K562 (cell line): ENCODE measurements around the gene WBP1L. TPM values are rescaled to one million over a fixed set of nuclear protein-coding genes. Genes with fewer than 3 reads are reported as not detected.

Experiments used
- ATAC-seq: fragments of 200-7000 bp; cut with Tn5 transposase; 3 replicates; pipeline ENCODE4 v1.9.1; 2020; ENCODE audit warnings: moderate library complexity
- BruUV-seq: library from RNA; stranded (reverse); fragments of 400-500 nt; replicated peaks from 2 replicates; lab custom pipeline; 2021; lab: Mats Ljungman, UMichigan
- CTCF ChIA-PET: fragments of 300-600 bp; formaldehyde crosslinking; extraction: SDS; loops from one replicate; lab custom pipeline; 2021; ENCODE audit warnings: low intra/inter-chr PET ratio; lab: Yijun Ruan, JAX
- POLR2A ChIA-PET: fragments of 300-600, 350-650 bp; sonication (Branson Sonifier 250); formaldehyde crosslinking; extraction: SDS; loops from one replicate; lab custom pipeline; 2021; ENCODE audit warnings: antibody characterized with exemption, inconsistent platforms; lab: Yijun Ruan, JAX
- DNase-seq, 4 experiments: peaks; one replicate each; pipeline versions ENCODE4 v3.0.0 to v3.0.0-alpha.2; 2011 to 2018; ENCODE audit warnings: low spot score in 3 of 4, mixed read lengths in 3 of 4; ENCODE audit errors: extremely low read depth in 1 of 4
- FAIRE-seq: peaks from 2 replicates; lab custom pipeline; 2011; peaks lifted over from hg19 to GRCh38; lab: Jason Lieb, UNC
- H2AFZ ChIP-seq: 2 replicates; pipeline ENCODE4 v1.6.0; 2011; ENCODE audit warnings: low read depth, low read length, control low read depth, inconsistent platforms
- H3K27ac ChIP-seq: fragments of 200-600 bp; 3 replicates; pipeline ENCODE4 v1.8.0; 2011; ENCODE audit warnings: low read depth, mild to moderate bottlenecking, control low read depth, inconsistent platforms, low read length, moderate library complexity, mixed read lengths; ENCODE audit errors: extremely low read depth
- H3K27me3 ChIP-seq, 2 experiments: fragments of 300-600 bp in 1 of 2; 2 replicates in 1 of 2; 3 replicates in 1 of 2; pipeline versions ENCODE4 v1.6.0 to v1.8.0; 2011; ENCODE audit warnings: inconsistent platforms in 2 of 2, low read length in 2 of 2, mild to moderate bottlenecking in 1 of 2, mixed read lengths in 1 of 2, moderate library complexity in 1 of 2; ENCODE audit not compliant: control insufficient read depth in 2 of 2, insufficient read depth in 2 of 2
- H3K36me3 ChIP-seq: fragments of 300-600 bp; 3 replicates; pipeline ENCODE4 v1.8.0; 2011; ENCODE audit warnings: mild to moderate bottlenecking, low read length, inconsistent platforms; ENCODE audit not compliant: control insufficient read depth, insufficient read depth
- H3K4me1 ChIP-seq, 2 experiments: fragments of 200-600 bp in 1 of 2; replicated peaks in 1 of 2; 2 replicates in 1 of 2; 3 replicates in 1 of 2; pipeline versions ENCODE4 v1.5.1 to v1.8.0; 2011; ENCODE audit warnings: inconsistent platforms in 2 of 2, low read length in 2 of 2, mild to moderate bottlenecking in 1 of 2, mixed read lengths in 1 of 2, moderate library complexity in 1 of 2; ENCODE audit not compliant: control insufficient read depth in 2 of 2, insufficient read depth in 2 of 2
- H3K4me2 ChIP-seq: 2 replicates; pipeline ENCODE4 v1.6.1; 2011; ENCODE audit warnings: low read length, control low read depth, inconsistent platforms, mixed read lengths; ENCODE audit not compliant: insufficient read depth
- H3K4me3 ChIP-seq: fragments of 200-600 bp; sonication (generic), shearing (Covaris generic); 2 replicates; pipeline ENCODE4 v1.5.1; 2016; ENCODE audit warnings: control low read depth, inconsistent platforms
- H3K79me2 ChIP-seq: fragments of 200-600 bp; 3 replicates; pipeline ENCODE4 v1.8.0; 2011; ENCODE audit warnings: low read length, inconsistent platforms; ENCODE audit not compliant: control insufficient read depth, insufficient read depth
- H3K9ac ChIP-seq, 2 experiments: 2 replicates each; pipeline versions ENCODE4 v1.6.0 to v1.6.1; 2011; ENCODE audit warnings: low read depth in 2 of 2, low read length in 2 of 2, control low read depth in 1 of 2, inconsistent platforms in 1 of 2, mild to moderate bottlenecking in 1 of 2, mixed read lengths in 1 of 2; ENCODE audit not compliant: insufficient read depth in 1 of 2
- H3K9me1 ChIP-seq: one replicate; pipeline ENCODE4 v1.6.0; 2011; ENCODE audit warnings: inconsistent platforms, mild to moderate bottlenecking, low read length, moderate library complexity; ENCODE audit not compliant: control insufficient read depth, insufficient read depth
- H3K9me3 ChIP-seq: replicated peaks from 2 replicates; pipeline ENCODE4 v1.5.1; 2011; ENCODE audit warnings: low read depth, low read length, inconsistent platforms; ENCODE audit not compliant: control insufficient read depth, insufficient read depth
- H4K20me1 ChIP-seq: replicated peaks from 2 replicates; pipeline ENCODE4 v1.6.1; 2011; ENCODE audit warnings: low read length, inconsistent platforms, mixed read lengths; ENCODE audit not compliant: control insufficient read depth, insufficient read depth
- HSF4 ChIP-seq: fragments of 250-450 bp; sonication (Bioruptor Pico); IDR thresholded peaks from 2 replicates; pipeline ENCODE4 v2.1.2; 2022; ENCODE audit warnings: mild to moderate bottlenecking, moderate library complexity, borderline replicate concordance
- JUNB ChIP-seq: fragments of 450-650 bp; formaldehyde crosslinking; conservative IDR thresholded peaks from 2 replicates; pipeline ENCODE4 v1.4.0; 2020; ENCODE audit warnings: mild to moderate bottlenecking
- ZNF174 ChIP-seq: fragments of 250-450 bp; sonication (Bioruptor Pico); IDR thresholded peaks from 2 replicates; pipeline ENCODE4 v1.4.0; 2020; ENCODE audit warnings: mild to moderate bottlenecking
- ZNF23 ChIP-seq: fragments of 250-450 bp; sonication (Bioruptor Pico); IDR thresholded peaks from 2 replicates; pipeline ENCODE4 v1.4.0; 2020; ENCODE audit warnings: mild to moderate bottlenecking
- WGBS: fragments of 100-300 bp; shearing (Covaris generic); methylation state at CpG from one replicate; pipeline ENCODE4 v1.1.6; 2016; ENCODE audit warnings: low coverage, mixed read lengths; ENCODE audit not compliant: insufficient coverage; ENCODE audit errors: missing lambda C conversion rate; 5-methylcytosine and 5-hydroxymethylcytosine counted together
- in situ Hi-C: fragments of 300-500 bp; cut with MboI; formaldehyde crosslinking; loops from 4 replicates; pipeline ENCODE4 v1.15.0; 2018; ENCODE audit warnings: inconsistent platforms, mixed read lengths
- intact Hi-C: fragments of 100-400 bp; cut with micrococcal nuclease; formaldehyde crosslinking; loops from 2 replicates; pipeline ENCODE4 v1.14.2; 2022
- polyA plus RNA-seq, 8 experiments: library from polyadenylated mRNA; depleted of rRNA in 4 of 8; stranded (reverse) in 5 of 8; unstranded in 3 of 8; fragments of >200 nt; fragmentation: Nextera tagmentation in 2 of 8; fragmentation: Illumina TruSeq in 1 of 8; extraction: Ambion mirVana in 2 of 8; extraction: Trizol in 1 of 8; gene quantifications; 2 replicates each; pipeline versions ENCODE4 v1.2.1 to v1.2.3, GENCODE V29; 2011 to 2014; ENCODE audit warnings: inconsistent platforms in 1 of 8, missing spikeins in 1 of 8
- total RNA-seq, 7 experiments: library from RNA; depleted of rRNA in 6 of 7; stranded (reverse); fragments of >200 nt in 6 of 7; fragmentation: Illumina TruSeq in 2 of 7; extraction: Trizol in 2 of 7; gene quantifications; 2 replicates each; pipeline versions ENCODE4 v1.2.1 to v1.2.3, GENCODE V29; 2011 to 2021; ENCODE audit warnings: low replicate concordance in 1 of 7
- TF ChIP-seq, protein P1 (sequence below): fragments of 450-650 bp; IDR thresholded peaks from 2 replicates; pipeline ENCODE4 v1.7.1; 2018; ENCODE audit warnings: mild to moderate bottlenecking, low read depth; ENCODE audit not compliant: partially characterized antibody

WBP1L gene
- total and polyA plus RNA-seq, 9 of the 15 experiments (the other 6 are each of a cell fraction or from before 2014, with no cell fraction given) = 3.2 to 14.4 (median 11.3) TPM

DNA sequence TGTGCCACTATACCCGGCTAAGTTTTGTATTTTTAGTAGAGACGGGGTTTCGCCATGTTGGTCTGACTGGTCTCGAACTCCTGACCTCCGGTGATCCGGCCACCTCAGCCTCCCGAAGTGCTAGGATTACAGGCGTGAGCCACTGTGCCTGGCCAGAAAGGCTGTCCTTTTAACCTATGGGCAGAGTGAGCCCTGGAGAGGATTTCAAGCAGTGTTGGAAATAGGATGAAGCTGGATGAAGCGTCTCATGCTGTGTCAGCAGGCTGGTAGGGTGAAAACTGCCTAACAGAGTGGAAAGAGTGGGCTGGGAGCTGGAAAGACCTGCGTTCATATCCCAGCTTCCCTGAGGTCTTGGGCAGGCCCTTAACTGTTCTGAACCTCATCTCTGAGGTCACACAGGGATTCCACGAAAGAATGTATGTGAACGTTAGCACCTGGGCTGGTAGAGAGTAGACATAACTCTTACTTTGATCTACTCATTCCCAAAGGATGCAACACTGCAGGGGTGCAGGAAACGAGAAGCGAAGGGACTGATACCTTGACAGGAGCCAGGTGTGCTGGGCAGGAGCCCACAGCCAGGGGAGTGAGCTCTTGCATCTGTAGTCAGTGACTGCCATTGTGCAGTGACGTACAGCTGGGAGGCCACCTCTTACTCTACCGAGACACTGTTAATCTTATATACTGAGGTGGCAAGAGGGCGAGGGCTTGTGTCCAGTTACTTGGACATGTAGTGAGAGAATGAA is 34.1 kb downstream of the WBP1L start (continued):
- TF ChIP-seq, protein P1, sequence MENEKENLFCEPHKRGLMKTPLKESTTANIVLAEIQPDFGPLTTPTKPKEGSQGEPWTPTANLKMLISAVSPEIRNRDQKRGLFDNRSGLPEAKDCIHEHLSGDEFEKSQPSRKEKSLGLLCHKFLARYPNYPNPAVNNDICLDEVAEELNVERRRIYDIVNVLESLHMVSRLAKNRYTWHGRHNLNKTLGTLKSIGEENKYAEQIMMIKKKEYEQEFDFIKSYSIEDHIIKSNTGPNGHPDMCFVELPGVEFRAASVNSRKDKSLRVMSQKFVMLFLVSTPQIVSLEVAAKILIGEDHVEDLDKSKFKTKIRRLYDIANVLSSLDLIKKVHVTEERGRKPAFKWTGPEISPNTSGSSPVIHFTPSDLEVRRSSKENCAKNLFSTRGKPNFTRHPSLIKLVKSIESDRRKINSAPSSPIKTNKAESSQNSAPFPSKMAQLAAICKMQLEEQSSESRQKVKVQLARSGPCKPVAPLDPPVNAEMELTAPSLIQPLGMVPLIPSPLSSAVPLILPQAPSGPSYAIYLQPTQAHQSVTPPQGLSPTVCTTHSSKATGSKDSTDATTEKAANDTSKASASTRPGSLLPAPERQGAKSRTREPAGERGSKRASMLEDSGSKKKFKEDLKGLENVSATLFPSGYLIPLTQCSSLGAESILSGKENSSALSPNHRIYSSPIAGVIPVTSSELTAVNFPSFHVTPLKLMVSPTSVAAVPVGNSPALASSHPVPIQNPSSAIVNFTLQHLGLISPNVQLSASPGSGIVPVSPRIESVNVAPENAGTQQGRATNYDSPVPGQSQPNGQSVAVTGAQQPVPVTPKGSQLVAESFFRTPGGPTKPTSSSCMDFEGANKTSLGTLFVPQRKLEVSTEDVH = no peak
- TF ChIP-seq JUNB (no peak), HSF4 (CRISPR knock-in tag) (no peak), ZNF174 (CRISPR knock-in tag) (no peak)

DNA sequence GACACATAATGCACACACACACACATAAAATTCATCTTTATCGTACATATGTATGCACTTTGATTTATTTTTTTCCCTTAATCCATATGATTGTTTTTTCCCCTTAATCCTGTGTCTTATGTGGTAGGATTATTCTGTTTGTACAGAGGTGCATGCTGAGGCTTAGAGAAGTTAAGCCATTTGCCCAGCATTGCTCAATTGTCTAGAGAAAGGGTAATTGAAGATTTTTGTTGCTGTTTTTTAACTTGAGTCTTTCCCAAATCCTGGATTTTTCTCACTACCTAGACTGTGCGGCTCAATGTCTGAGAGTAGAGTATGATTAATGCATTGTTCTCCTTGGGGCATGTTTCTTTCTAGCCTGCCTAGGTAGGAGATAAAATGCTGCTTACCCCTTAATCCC is 35.0 kb downstream of the WBP1L start:
- CTCF ChIA-PET = no interaction called here
- ATAC-seq = no peak
- TF ChIP-seq ZNF23 (CRISPR knock-in tag) = no peak
- TF ChIP-seq, all 486 proteins: peak for 0
- Histone ChIP-seq H3K4me2 (no peak overlapping the region), H3K79me2 (peaks cover 49% of the 10 kb centered on the region), H3K9me1 (no peaks in the 10 kb centered on the region), H3K9me3 (no peaks in the 10 kb centered on the region), H2AFZ (no peak overlapping the region), H3K9ac (no peak overlapping the region; a peak in 1 of 4 replicates), H3K4me1 (peaks cover 52 to 71% of the 10 kb centered on the region in 2 experiments), H3K36me3 (peaks cover 4% of the 10 kb centered on the region; the same call in 1 of the 3 replicates), H3K27me3 (no peaks in the 10 kb centered on the region), H4K20me1 (no peaks in the 10 kb centered on the region), H3K27ac (no peak overlapping the region), H3K4me3 (no peak overlapping the region)
- POLR2A ChIA-PET = interaction anchor here (1.6 kb wide), 1 partner anchor 10 kb away, joined by 7 read pairs; no protein-coding TSS in a partner anchor
- no peak for DNase-seq
- in situ Hi-C loops (no loop called here), intact Hi-C loops (loop anchor here (5.0 kb wide), 1 partner anchor 36 kb away; the partner anchor contains the start of gene WBP1L)
- WGBS = 58% methylated on average over 2 of the region's 2 CpGs
- no TSS peak for BruUV-seq
- FAIRE-seq = no peak
